DMS79 (cell line): Measurements from ENCODE around the gene PRDM10.
"Not testable (repeated sequence)": the region's sequence is repeated elsewhere in the genome, so short reads cannot be mapped to it uniquely, and the experiment has no call there.

Experiments
- DNase-seq: peaks from one replicate; lab custom pipeline; 2025; lab: John Stamatoyannopoulos, UW

The PRDM10 gene

DNA sequence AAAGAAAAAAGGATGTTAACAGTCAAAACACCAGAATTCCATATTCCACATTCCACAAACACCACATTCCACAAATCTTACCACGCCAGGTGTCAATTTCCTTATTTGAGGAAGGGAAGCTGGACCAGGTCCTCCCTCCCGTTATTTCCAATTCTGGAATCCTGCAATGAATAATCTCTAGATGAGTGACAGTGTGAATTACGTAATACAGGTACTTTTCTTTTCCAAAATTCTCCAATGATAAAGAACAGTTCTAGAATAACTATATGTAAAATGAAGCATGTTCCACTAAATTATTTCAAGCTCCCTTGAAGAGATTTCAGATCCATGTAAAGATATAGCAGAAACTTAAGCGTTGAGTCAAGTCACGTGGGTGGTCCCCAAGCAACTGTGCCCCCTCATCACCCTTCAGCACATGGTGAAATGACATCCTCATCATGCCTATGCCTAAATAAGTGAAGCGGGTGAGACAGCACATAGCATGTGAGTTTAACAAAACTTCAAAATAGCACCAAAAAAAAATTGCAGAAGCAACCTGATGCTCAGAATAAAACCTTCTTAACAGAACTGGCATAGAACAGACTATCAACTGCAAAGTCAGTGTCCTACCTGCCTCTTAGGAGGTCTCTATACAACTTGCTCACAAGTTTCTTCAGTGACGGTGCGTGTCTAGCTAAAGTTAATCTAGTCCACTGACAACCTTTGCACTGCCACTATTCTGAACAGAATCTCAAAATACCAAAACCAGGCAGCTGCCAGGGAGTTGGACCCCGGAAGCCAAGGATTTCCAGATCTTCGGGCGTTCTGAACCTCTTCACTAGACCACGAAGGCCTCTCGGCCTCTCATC, 108.1 kb downstream of the PRDM10 start:
- DNase-seq, result no peak

DNA sequence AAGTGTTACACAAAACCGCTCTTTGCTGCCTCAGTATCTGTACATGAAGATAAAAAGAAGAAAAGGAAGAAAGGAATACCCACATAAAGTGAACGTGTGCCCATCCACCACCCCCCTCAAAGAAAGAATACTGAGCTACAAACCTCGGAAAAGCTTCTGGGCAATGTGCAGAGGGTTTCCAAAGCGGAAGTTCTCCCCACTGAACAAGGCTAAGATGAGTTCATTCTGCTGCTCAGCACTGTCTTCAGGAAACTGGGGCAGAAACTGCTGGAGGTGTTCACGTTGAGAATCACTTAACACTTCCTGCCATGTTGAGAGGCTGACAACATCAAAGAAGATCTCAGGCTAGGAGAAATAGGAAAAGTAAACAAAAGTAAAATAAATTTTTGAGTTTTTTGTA, 114.2 kb downstream of the PRDM10 start:
- no peak for DNase-seq

DNA sequence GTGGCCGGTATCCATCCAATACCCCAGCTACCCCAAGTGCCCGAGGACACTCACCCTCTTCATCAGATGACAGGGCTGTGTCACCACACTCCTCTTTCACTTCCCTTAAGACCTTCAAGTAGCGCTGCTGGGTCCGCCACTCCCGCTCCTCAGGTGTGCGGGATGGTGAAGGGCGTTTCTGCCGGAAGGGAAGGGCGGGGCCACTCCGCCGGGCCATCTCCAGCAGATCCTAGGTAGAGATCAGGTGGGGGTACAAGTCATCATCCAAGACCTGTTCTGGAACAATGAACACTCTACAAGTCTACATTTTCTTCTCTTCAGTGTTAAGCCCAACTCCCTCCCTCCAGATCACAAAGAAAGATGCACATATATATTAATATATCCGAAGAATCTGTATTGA, 117.3 kb downstream of the PRDM10 start:
- no peak for DNase-seq

DNA sequence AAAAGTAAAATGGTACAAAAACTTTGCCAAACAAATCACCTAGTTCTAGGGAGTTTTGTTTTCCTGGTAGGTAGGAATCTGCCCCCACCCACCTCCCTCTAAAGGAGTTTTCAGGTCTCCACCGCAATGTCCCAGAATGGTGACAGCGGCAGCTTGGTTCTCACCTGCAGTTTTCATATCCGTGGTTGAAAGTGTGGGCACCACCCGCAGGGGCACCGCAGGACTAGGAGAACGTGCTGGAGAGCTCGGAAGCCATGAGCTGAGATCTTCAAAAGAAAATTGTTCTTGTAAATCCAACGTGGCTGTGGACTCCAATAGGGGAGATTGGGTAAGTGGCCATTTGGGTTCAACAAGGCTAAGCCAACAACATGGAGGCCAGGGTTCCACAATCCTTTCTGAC, 118.1 kb downstream of the PRDM10 start:
- no peak for DNase-seq

DNA sequence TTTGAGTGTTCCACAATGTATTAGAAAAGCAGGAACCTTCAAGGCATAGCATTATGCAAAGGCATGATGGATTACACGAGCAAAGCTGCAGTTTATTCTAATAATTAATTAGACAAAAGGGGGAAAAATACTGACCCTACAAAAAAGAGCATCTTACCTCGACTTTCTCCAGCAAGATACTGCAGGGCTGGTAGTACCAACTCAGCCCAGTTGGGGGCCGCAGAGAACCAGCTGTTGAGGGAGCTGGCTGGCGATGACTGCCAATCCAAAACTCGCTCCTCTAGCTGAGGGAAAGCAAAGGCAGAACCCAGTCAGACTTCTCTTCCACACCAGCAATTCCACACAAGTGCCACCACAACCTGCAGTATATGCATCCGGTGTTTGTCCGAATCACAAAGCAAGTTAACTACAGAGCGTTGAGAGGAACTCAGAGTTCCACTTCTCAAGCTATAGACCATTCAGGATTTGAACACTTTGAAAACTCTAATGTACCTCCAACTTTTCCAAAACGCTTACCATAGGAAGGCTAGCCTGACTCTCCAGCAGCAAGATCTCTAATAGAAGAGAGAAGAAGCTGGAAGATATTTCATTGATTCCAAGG, 121.0 kb downstream of the PRDM10 start:
- DNase-seq, result no peak

DNA sequence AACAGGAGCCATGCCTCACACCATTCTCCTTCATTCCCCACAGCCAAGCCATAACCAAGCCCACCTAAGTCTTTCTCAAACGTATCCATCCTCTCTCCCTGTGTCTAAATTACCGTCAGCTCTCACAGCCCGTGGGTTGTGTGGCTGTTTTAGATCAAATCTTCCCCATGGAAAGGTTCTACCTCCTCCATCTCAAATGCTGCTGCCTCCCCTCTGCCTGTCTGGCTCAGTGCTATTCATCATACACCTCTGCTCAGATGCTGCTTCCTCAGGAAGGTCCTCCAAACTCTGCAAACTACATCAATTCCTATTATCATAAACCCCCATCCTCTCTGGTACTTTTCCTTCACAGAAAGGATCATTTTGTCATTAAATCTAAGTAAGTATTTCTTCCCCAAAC, 122.3 kb downstream of the PRDM10 start:
- no peak for DNase-seq

DNA sequence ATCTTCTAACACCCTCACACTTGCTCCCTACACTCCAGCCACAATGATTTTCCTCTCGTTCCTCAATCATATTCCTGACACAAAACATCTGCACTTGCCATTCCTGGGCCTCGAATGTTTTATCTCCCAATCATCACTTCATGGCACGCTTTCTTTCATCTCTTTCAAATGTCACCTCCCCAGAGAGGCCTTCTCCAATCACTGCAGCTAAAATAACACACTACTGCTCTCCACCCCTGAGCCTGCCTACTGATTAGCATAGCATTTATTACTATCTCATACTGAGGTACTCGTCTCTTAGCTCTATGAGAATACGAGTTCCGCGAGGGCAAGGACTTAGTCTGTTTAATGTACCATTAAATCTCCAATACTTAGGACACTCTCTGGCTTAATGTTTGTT, 130.7 kb downstream of the PRDM10 start:
- peak; percentile 12 for DNase-seq

DNA sequence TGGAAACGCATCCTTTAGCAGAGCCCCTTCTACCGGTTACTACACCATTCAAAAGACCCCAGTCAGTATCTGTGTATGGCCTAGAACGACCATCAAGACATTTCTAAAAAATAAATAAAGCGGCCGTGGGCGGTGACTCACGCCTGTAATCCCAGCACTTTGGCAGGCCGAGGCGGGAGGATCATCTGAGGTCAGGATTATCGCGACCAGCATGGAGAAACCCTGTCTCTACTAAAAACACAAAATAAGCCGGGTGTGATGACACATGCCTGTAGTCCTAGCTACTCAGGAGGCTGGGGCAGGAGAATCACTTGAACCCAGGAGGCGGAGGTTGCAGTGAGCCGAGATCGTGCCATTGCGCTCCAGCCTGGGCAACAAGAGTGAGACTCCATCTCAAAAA, 134.0 kb downstream of the PRDM10 start:
- DNase-seq, result not testable (repeated sequence)

DNA sequence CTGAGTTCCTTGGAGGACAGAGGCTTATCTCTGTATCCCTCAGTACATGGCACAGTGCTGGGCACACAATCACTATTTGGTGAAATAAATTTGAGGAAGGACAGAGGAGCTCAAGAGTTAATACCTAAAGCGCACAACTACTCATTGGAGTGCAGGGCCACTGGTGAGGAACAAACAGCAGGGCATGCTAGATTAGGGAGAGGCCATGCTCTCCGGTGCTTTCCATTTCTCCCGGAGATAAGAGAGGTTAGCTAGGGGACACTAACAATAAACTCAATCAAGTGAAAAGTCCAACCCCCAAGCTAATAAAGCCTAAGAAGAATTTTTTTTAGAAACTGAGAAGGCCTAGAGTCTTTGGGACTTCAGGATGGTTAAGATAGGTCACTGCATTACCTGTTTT, 136.3 kb downstream of the PRDM10 start:
- no peak for DNase-seq

DNA sequence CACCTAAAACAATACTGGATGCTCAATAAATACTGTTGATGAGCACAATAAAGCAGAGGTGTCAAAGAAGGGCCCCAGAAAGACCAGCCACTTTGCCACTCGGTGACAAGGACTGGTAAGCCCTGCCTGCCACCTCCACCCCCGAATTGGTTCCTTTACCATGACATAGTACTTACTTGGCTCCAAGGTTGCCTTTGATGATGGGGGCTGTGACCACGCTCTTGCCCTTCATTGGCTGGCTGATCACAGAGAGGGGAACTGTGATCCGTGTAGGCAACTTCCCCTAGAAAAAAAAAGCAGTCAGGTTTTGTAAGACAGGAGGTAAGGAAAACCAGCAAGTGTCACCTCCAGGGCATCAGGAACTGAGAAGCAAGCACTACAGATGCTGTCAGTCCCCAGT, 136.9 kb downstream of the PRDM10 start:
- no peak for DNase-seq

DNA sequence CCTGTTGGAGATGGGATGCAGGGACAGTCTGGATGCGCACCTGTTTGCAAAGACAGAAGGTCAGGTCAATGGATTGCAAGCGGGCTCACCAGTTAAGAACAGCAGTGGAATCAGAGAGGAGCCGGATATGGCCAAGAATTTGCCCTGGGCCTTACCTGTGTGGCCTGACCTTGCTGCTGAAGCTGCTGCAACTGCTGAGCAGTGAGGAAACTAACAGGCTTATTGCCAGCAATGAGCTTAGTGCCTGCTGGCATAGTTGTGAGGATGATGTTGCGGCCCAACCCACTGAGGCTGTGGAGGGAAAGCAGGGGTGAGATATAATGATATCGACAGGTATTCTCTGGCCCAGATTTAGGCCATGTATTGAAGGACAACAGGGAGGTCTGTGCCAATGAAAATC, 137.8 kb downstream of the PRDM10 start:
- no peak for DNase-seq

DNA sequence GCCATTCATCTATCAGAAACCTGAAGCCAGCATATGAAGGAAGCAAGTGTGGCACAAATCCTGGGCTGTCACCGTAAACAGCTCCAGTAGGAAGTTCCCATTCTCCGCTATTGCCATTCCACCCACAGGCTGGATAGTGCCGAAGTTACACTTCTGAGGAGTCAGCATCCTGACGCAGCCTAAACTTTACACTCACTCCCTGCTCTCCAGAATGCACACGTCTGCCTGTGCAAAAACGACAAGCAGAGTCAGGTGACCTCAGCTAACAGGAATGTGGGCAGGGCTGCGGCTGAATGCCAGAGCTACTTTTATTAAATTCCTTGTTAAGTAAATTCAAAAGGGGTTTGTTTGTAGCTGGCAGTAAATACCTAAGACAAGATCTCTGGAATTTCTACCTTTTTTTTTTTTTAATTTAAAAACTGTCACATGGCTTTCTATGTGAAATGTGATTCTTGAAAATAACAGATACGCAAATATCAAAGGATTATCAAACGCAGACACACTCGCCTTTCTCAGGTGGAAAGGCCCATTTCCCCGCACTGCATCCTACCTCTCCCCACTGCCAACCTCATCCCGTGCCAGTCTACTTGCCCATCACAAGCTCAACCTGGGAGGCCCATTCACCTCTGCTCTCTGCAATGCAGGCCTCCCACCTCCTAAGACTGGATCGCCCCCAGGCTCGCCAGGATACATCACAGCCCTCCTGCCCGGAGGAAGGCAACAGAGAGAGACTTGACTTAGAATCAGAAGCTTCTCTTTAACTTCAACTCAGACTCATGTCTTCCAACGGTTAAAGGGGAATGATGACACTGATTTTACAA, 140.7 kb downstream of the PRDM10 start:
- DNase-seq, result no peak

DNA sequence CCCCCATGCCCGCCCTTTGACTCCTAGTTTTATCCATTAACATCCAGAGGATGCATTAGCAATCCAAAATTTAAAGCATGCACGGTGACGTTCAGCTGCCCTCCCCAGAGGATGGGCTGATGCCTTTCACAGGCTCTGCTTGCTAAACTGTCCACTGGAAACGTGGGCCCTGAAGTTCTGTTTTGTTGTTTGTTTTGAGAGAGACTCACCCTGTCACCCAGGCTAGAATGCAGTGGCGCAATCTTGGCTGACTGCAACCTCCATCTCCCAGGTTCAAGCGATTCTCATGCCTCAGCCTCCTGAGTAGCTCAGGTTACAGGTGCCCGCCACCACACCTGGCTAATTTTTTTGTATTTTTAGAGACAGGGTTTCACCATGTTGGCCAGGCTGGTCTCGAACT, 146.6 kb downstream of the PRDM10 start:
- DNase-seq, result no peak

DNA sequence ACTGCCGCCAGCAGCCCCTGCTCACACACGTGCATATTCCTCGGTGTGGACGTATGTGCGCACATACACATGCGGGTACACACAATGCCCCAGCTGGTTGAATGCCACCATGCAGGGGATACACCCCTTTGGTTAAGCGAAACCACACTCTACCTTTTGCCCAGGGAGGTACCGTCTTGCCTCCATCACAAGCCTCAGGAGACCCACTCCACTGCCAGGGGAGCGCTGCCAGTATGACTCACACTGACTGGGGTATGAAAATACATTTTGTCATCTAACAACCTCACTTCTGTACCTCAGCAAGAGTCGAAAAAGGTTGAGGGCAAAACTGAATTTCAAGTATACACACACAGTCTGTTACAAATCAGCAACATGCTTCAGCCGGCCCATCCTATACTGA, 147.5 kb downstream of the PRDM10 start:
- no peak for DNase-seq

DNA sequence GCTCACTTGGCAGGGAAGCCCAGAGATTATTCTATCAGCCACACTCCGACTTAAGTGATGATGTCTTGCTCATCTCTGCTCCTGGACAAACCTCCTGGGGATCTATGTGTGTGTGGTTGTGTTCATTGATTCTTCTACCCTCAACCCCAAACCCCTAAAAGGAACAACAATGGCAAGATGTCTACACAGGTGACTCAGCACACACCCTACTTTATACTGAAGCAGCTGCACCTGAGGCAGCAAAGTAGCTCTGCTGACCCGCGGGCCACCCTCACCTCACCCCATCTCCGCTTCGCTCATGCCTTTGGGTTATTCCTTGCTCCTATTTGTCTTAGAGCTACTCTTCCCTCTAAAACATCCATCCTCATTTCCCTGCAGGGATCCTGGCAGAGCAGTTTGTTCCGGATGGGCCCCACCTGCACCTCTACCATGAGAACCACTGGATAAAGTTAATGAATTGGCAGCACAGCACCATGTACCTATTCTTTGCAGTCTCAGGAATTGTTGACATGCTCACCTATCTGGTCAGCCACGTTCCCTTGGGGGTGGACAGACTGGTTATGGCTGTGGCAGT, 148.3 kb downstream of the PRDM10 start:
- DNase-seq, result no peak

DNA sequence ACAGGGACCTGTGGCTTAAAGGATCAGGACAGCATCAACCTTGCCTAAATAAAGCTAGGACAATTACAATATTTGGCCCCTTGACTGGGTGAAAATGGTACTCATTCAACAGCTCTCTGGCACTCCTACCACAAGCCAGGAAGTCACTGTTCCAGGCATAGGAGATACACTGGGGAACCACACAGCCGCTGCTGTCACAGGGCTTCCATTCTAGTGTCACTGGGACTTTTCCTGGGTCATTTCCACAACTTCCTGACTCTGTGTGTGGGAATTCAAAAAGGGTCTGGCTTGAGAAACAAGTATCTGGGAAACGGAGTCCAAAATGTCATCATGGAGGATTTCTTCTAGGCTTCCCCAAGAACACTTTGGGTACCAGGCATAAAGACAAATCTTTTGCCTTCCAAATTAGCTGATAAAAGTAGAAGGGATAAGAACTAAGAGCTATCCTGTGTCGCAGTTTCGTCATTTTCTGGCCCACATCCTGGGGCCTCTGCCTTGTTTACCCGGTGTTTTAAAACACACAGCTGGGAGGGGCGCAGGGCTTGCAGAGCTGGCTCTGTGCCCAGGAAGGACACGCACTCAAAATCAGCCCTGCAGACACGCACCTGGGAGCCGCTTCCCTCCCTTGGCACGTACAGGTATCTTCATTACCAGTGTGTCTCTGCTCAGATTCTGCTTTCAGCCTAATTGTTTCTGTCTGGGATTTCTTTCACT, 149.0 kb downstream of the PRDM10 start:
- DNase-seq, result peak; percentile 97

DNA sequence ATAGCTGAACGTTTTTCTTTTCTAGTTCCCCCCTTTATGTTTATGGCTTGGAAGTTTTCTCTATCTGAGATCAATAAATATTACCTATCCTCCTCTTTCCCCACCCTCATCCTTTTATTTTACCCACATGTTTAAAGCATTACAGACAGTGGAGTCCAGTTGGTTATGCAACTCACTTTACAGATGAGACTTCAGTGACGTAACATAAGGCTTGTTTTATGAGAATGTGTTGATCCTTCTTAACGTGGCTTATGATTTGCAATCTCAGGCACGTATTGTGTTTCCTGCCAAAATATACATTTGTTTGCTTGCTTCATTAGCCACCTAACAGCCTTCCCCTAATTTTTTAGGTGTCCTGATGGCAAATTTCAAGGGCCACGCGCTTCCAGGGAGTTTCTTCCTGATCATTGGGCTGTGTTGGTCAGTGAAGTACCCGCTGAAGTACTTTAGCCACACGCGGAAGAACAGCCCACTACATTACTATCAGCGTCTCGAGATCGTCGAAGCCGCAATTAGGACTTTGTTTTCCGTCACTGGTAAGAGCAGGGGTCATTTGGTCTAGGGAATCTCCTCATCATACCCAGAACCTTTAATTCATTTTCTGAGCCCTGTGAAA, 150.4 kb downstream of the PRDM10 start:
- no peak for DNase-seq
